Ishikawa (cell line): ENCODE measurements around the gene CYP20A1.

Experiments used
- CEBPB ChIP-seq: IDR thresholded peaks from 2 replicates; pipeline ENCODE4 v1.6.1; 2012
- CREB1 ChIP-seq: IDR thresholded peaks from 2 replicates; pipeline ENCODE4 v1.6.1; 2012; ENCODE audit warnings: low read depth
- EGR1 ChIP-seq: IDR thresholded peaks from 2 replicates; pipeline ENCODE4 v1.6.1; 2012
- EP300 ChIP-seq: IDR thresholded peaks from 2 replicates; pipeline ENCODE4 v1.6.1; 2012; ENCODE audit warnings: borderline replicate concordance
- FOXM1 ChIP-seq: IDR thresholded peaks from 2 replicates; pipeline ENCODE4 v1.6.1; 2012; ENCODE audit warnings: low read depth, borderline replicate concordance
- NFIC ChIP-seq: IDR thresholded peaks from 2 replicates; pipeline ENCODE4 v1.6.1; 2012
- RAD21 ChIP-seq: IDR thresholded peaks from 2 replicates; pipeline ENCODE4 v1.6.1; 2012; ENCODE audit warnings: low read depth
- TAF1 ChIP-seq: IDR thresholded peaks from 2 replicates; pipeline ENCODE4 v1.6.1; 2012; ENCODE audit warnings: low read depth, mild to moderate bottlenecking
- TCF12 ChIP-seq: IDR thresholded peaks from 2 replicates; pipeline ENCODE4 v1.6.1; 2012; ENCODE audit warnings: low read depth
- TEAD4 ChIP-seq: IDR thresholded peaks from 2 replicates; pipeline ENCODE4 v1.6.1; 2012
- YY1 ChIP-seq: IDR thresholded peaks from 2 replicates; pipeline ENCODE4 v1.6.1; 2012; ENCODE audit warnings: low read depth
- ZBTB7A ChIP-seq: IDR thresholded peaks from 2 replicates; pipeline ENCODE4 v1.6.1; 2012; ENCODE audit warnings: low read depth
- TF ChIP-seq, protein P1 (sequence below): IDR thresholded peaks from 2 replicates; pipeline ENCODE4 v1.6.1; 2012
- TF ChIP-seq, protein P2 (sequence below): IDR thresholded peaks from 2 replicates; pipeline ENCODE4 v1.6.1; 2012
- TF ChIP-seq, protein P3 (sequence below): IDR thresholded peaks from 2 replicates; pipeline ENCODE4 v1.6.1; 2012; ENCODE audit warnings: low read depth, mild to moderate bottlenecking

The CYP20A1 gene

DNA sequence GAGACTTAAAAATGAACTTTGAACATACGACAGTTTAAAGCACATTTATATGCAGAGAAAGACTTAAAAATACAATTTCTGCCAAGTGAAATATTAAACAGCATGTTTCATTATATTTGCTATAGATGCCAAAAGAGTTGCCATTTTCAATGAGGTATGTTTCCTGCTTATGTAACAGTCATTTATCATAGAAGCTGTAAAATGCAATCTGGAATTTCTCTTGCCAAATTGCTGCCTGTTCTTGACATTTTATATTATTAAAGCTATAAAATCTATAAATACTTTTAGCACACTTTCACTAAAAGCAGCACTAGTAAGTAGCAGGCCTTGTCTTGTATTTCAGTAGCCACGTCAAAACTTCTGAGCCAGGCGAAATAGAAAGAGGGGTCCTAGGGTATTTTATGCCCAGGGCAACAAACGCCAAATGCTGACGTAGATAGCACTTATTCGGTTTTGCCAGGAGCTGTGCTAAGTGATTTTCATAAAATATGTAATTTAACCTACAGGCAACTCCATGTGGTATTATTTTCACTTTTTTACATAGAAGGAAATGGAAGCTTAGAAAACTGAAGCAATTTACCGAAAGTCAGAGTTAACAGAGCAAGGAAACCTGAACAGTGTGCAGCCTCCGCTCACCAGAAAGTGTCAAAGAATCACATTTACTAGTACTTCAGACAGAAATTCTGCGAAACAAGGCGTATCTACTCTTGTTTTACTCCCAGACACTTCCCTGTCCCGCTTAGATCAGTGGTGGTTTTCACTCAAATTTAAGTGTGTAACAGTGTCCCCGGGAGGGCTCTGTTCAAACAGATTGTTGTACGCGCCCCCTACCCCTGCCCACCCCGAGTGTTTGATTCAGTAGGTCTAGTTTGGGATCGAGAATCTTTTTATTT lies 1.2 kb upstream of the CYP20A1 start:
- TF ChIP-seq EP300: no peak
- no peak for TF ChIP-seq YY1
- TF ChIP-seq FOXM1: no peak

DNA sequence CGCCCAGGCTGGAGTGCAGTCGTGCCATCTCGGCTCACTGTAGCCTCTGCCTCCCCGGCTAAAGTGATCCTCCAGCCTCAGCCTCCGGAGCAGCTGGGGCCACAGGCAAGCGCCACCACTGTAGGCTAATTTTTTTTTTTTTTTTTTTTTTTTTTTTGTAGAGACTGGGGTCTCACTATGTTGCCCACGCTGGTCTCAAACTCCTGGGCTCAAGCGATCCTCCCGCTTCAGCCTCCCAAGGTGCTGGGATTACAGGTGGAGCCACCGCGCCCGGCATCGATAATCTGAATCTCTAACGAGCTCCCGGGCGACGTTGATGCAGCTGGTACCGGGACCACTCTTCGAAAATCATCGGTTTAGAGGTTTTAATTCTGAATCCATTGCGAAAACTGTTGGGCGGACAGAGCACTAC lies 520 bp upstream of the CYP20A1 start:
- no peak for TF ChIP-seq FOXM1
- TF ChIP-seq, protein P1, sequence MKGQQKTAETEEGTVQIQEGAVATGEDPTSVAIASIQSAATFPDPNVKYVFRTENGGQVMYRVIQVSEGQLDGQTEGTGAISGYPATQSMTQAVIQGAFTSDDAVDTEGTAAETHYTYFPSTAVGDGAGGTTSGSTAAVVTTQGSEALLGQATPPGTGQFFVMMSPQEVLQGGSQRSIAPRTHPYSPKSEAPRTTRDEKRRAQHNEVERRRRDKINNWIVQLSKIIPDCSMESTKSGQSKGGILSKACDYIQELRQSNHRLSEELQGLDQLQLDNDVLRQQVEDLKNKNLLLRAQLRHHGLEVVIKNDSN: no peak
- TF ChIP-seq TEAD4: no peak
- no peak for TF ChIP-seq EGR1
- TF ChIP-seq, protein P2, sequence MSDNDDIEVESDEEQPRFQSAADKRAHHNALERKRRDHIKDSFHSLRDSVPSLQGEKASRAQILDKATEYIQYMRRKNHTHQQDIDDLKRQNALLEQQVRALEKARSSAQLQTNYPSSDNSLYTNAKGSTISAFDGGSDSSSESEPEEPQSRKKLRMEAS: no peak
- TF ChIP-seq CEBPB: no peak
- TF ChIP-seq, protein P3, sequence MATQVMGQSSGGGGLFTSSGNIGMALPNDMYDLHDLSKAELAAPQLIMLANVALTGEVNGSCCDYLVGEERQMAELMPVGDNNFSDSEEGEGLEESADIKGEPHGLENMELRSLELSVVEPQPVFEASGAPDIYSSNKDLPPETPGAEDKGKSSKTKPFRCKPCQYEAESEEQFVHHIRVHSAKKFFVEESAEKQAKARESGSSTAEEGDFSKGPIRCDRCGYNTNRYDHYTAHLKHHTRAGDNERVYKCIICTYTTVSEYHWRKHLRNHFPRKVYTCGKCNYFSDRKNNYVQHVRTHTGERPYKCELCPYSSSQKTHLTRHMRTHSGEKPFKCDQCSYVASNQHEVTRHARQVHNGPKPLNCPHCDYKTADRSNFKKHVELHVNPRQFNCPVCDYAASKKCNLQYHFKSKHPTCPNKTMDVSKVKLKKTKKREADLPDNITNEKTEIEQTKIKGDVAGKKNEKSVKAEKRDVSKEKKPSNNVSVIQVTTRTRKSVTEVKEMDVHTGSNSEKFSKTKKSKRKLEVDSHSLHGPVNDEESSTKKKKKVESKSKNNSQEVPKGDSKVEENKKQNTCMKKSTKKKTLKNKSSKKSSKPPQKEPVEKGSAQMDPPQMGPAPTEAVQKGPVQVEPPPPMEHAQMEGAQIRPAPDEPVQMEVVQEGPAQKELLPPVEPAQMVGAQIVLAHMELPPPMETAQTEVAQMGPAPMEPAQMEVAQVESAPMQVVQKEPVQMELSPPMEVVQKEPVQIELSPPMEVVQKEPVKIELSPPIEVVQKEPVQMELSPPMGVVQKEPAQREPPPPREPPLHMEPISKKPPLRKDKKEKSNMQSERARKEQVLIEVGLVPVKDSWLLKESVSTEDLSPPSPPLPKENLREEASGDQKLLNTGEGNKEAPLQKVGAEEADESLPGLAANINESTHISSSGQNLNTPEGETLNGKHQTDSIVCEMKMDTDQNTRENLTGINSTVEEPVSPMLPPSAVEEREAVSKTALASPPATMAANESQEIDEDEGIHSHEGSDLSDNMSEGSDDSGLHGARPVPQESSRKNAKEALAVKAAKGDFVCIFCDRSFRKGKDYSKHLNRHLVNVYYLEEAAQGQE: no peak
- no peak; the same call in 1 of the 2 replicates for TF ChIP-seq ZBTB7A
- TF ChIP-seq NFIC: no peak
- no peak for TF ChIP-seq YY1
- TF ChIP-seq RAD21: no peak
- no peak for TF ChIP-seq CREB1
- TF ChIP-seq EP300: no peak
- no peak for TF ChIP-seq TAF1
- no peak for TF ChIP-seq TCF12

DNA sequence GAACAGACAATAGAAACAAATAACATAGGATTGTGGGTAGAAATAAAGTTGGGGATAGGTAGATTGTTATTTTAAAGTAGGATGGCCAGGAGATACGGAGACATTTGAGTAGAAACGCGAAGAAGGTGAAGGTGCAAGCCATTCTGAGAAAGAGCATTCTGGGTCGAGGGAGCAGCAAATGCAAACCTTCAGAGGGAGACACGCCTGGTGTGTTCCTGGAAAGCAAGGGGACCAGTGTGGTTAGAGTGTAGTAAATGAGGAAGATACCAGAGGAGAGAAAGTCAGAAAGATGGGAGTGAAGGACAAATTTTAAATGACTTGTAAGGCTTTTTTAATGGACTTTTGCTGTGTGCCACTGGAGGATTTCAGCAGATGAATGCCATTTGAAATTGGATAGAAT lies 1.7 kb downstream of the CYP20A1 start:
- no peak for TF ChIP-seq FOXM1
- no peak for TF ChIP-seq ZBTB7A
- no peak for TF ChIP-seq TAF1
- no peak for TF ChIP-seq CEBPB
- no peak for TF ChIP-seq EP300
- no peak for TF ChIP-seq RAD21
- TF ChIP-seq, protein P3: no peak
- no peak for TF ChIP-seq NFIC
- TF ChIP-seq, protein P1: no peak
- TF ChIP-seq YY1: no peak
- no peak for TF ChIP-seq TCF12
- no peak for TF ChIP-seq EGR1
- TF ChIP-seq TEAD4: no peak
- TF ChIP-seq CREB1: no peak

DNA sequence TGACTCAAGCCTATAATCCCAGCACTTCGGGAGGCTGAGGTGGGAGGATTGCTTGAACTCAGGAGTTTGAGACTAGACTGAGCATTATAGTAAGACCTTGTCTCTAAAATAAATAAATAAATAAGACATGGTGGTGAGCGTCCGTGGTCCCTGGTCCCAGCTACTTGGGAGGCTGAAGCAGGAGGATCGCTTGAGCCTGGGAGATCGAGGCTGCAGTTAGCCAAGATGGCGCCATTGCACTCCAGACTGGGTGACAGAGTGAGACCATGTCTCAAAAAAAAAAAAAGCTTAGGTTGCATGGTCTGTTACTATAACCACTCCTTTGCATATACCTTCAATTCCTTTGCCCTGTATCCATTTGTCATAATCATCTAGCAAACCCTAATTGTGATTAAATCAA lies 3.7 kb downstream of the CYP20A1 start:
- TF ChIP-seq CREB1: no peak
- TF ChIP-seq EP300: no peak
- TF ChIP-seq, protein P1: no peak
- TF ChIP-seq TAF1: no peak
- no peak for TF ChIP-seq RAD21
- no peak for TF ChIP-seq YY1
- TF ChIP-seq, protein P3: no peak
- no peak for TF ChIP-seq ZBTB7A
- no peak for TF ChIP-seq EGR1
- no peak for TF ChIP-seq TCF12
- no peak for TF ChIP-seq FOXM1
- TF ChIP-seq CEBPB: no peak
- TF ChIP-seq, protein P2: no peak
- TF ChIP-seq NFIC: no peak
- TF ChIP-seq TEAD4: no peak
